ENCODE data around the gene PFKFB1. TPM values are rescaled to one million over a fixed set of nuclear protein-coding genes. Genes with fewer than 3 reads are reported as not detected.

The PFKFB1 gene
- total RNA-seq, 2 experiments from 2014 or later, result 0.31 to 0.49 TPM

GRCh38 chrX:54995621-54996020 is 1.6 kb upstream of the PFKFB1 start:
- DNase-seq, result no peak
- TF ChIP-seq CTCF (IDR thresholded peaks at IDR 0.05), result no peak
- Histone ChIP-seq H3K4me1 (ENCODE audit: insufficient read depth, low read length) (peaks cover 6% of the 10 kb centered on the region), H3K27ac (ENCODE audit: low read depth in 1 of 2, low read length in 2 of 2) (no peak overlapping the region), H3K4me3 (ENCODE audit: low read length) (no peak overlapping the region), H3K27me3 (ENCODE audit: control insufficient read depth in 1 of 2, insufficient read depth in 2 of 2, low read length in 2 of 2) (no peaks in the 10 kb centered on the region), H3K36me3 (ENCODE audit: insufficient read depth, low read length) (no peaks in the 10 kb centered on the region), H3K9me3 (ENCODE audit: control insufficient read depth in 1 of 2, insufficient read depth in 1 of 2, low read length in 2 of 2) (no peaks in the 10 kb centered on the region)
- no peaks in the 10 kb centered on the region for H3K27me3 Mint-ChIP-seq
- no peak overlapping the region for H3K4me3 Mint-ChIP-seq
- H3K9me3 Mint-ChIP-seq, result no peaks in the 10 kb centered on the region
- ATAC-seq (ENCODE audit: poor library complexity), result no peak
- POLR2A ChIA-PET, result no interaction called here
- H3K36me3 Mint-ChIP-seq (ENCODE audit: low read depth), result peaks cover 11% of the 10 kb centered on the region
- H3K27ac Mint-ChIP-seq, result no peak overlapping the region
- CTCF ChIA-PET, result no interaction called here
- intact Hi-C loops (cut with DNase I, micrococcal nuclease), result loop anchor here in 1 of 2 experiments (5.0 to 10.0 kb wide), 4 partner anchors 188 to 722 kb away; partner anchors contain the start of genes GNL3L, MAGED2, RRAGB and TSR2
- H3K4me1 Mint-ChIP-seq (ENCODE audit: low read depth), result peaks cover 16% of the 10 kb centered on the region

- no peak overlapping the region for H3K4me3 ChIP-seq (ENCODE audit: low read length)
- H3K27ac Mint-ChIP-seq, result no peak overlapping the region
Measured at GRCh38 chrX:54994668-54995351, 822 bp upstream of the PFKFB1 start.

GRCh38 chrX:54992911-54993622 is 921 bp downstream of the PFKFB1 start:
- ChIA-PET POLR2A (no interaction called here), CTCF (no interaction called here)
- no peaks in the 10 kb centered on the region for H3K27me3 Mint-ChIP-seq
- no peak overlapping the region for H3K4me3 Mint-ChIP-seq
- no peak overlapping the region for H3K27ac Mint-ChIP-seq
- DNase-seq (no peak), ATAC-seq (ENCODE audit: poor library complexity) (no peak)
- H3K9me3 Mint-ChIP-seq, result no peaks in the 10 kb centered on the region
- no peaks in the 10 kb centered on the region for H3K4me1 Mint-ChIP-seq (ENCODE audit: low read depth)
- Histone ChIP-seq H3K4me1 (ENCODE audit: insufficient read depth, low read length) (no peaks in the 10 kb centered on the region), H3K27me3 (ENCODE audit: control insufficient read depth in 1 of 2, insufficient read depth in 2 of 2, low read length in 2 of 2) (no peaks in the 10 kb centered on the region), H3K27ac (ENCODE audit: low read depth in 1 of 2, low read length in 2 of 2) (no peak overlapping the region), H3K36me3 (ENCODE audit: insufficient read depth, low read length) (no peaks in the 10 kb centered on the region), H3K4me3 (ENCODE audit: low read length) (no peak overlapping the region), H3K9me3 (ENCODE audit: control insufficient read depth in 1 of 2, insufficient read depth in 1 of 2, low read length in 2 of 2) (no peaks in the 10 kb centered on the region)
- intact Hi-C loops (cut with DNase I, micrococcal nuclease), result loop anchor here in 1 of 2 experiments (10.0 kb wide), 2 partner anchors 458 to 548 kb away; partner anchors contain the start of genes GNL3L and TSR2
- no peak for TF ChIP-seq CTCF (IDR thresholded peaks at IDR 0.05)
- H3K36me3 Mint-ChIP-seq (ENCODE audit: low read depth), result no peaks in the 10 kb centered on the region

More at GRCh38 chrX:54994668-54995351, 822 bp upstream of the PFKFB1 start:
- H3K4me3 Mint-ChIP-seq, result no peak overlapping the region
- Histone ChIP-seq H3K27ac (ENCODE audit: low read depth in 1 of 2, low read length in 2 of 2) (no peak overlapping the region), H3K27me3 (ENCODE audit: control insufficient read depth in 1 of 2, insufficient read depth in 2 of 2, low read length in 2 of 2) (no peaks in the 10 kb centered on the region), H3K9me3 (ENCODE audit: control insufficient read depth in 1 of 2, insufficient read depth in 1 of 2, low read length in 2 of 2) (no peaks in the 10 kb centered on the region), H3K36me3 (ENCODE audit: insufficient read depth, low read length) (no peaks in the 10 kb centered on the region), H3K4me1 (ENCODE audit: insufficient read depth, low read length) (peaks cover 4% of the 10 kb centered on the region)
- ChIA-PET POLR2A (no interaction called here), CTCF (no interaction called here)
- intact Hi-C loops (cut with DNase I, micrococcal nuclease), result loop anchor here in 1 of 2 experiments (5.0 to 10.0 kb wide), 4 partner anchors 188 to 722 kb away; partner anchors contain the start of genes GNL3L, MAGED2, RRAGB and TSR2
- TF ChIP-seq CTCF (IDR thresholded peaks at IDR 0.05), result no peak
- no peak for ATAC-seq (ENCODE audit: poor library complexity)
- no peak for DNase-seq
- no peaks in the 10 kb centered on the region for H3K27me3 Mint-ChIP-seq
- H3K4me1 Mint-ChIP-seq (ENCODE audit: low read depth), result peaks cover 7% of the 10 kb centered on the region
- no peaks in the 10 kb centered on the region for H3K9me3 Mint-ChIP-seq
- H3K36me3 Mint-ChIP-seq (ENCODE audit: low read depth), result peaks cover 3% of the 10 kb centered on the region
